ENCODE data around the gene BNIP1.

- TF ChIP-seq, protein P1, sequence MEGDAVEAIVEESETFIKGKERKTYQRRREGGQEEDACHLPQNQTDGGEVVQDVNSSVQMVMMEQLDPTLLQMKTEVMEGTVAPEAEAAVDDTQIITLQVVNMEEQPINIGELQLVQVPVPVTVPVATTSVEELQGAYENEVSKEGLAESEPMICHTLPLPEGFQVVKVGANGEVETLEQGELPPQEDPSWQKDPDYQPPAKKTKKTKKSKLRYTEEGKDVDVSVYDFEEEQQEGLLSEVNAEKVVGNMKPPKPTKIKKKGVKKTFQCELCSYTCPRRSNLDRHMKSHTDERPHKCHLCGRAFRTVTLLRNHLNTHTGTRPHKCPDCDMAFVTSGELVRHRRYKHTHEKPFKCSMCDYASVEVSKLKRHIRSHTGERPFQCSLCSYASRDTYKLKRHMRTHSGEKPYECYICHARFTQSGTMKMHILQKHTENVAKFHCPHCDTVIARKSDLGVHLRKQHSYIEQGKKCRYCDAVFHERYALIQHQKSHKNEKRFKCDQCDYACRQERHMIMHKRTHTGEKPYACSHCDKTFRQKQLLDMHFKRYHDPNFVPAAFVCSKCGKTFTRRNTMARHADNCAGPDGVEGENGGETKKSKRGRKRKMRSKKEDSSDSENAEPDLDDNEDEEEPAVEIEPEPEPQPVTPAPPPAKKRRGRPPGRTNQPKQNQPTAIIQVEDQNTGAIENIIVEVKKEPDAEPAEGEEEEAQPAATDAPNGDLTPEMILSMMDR (IDR thresholded peaks at IDR 0.05) = no peak
- TF ChIP-seq POLR2A (IDR thresholded peaks at IDR 0.05) = no peak
These were observed 40.9 kb upstream of the BNIP1 start for GRCh38 chr5:173103411-173103810.
